Stimulated activated CD8-positive, alpha-beta memory T cell treated with anti-CD3 and anti-CD28 coated beads, Interleukin-15, amount 100 ng/mL, for 1 hour (primary cell): ENCODE data around the gene PARD3.
"Not testable (repeated sequence)": the region's sequence is repeated elsewhere in the genome, so short reads cannot be mapped to it uniquely, and the experiment has no call there.

ENCODE experiments used
- DNase-seq: peaks from one replicate; pipeline ENCODE4 v3.0.0-alpha.2; 2020; ENCODE audit warnings: low read depth

Gene PARD3

DNA sequence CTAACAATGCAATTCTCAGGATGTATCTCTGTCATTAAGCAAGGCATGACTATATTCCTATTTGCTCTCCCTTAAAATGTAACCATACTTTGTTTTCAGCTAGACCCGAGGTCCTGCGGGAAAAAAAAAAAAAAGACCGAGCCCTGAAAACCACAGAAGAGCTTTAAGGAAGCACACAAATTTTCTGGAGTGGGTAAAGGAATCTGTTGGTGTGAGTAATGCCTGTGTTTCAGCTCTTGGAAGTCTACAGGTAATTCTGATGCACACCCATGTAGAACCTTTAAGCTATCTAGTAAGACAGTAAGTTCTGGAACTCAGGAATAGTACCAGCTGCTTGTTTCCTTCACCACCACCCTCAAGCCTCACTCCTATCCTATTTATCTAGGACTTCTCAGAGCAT, 351.1 kb downstream of the PARD3 start:
- DNase-seq, result no peak

DNA sequence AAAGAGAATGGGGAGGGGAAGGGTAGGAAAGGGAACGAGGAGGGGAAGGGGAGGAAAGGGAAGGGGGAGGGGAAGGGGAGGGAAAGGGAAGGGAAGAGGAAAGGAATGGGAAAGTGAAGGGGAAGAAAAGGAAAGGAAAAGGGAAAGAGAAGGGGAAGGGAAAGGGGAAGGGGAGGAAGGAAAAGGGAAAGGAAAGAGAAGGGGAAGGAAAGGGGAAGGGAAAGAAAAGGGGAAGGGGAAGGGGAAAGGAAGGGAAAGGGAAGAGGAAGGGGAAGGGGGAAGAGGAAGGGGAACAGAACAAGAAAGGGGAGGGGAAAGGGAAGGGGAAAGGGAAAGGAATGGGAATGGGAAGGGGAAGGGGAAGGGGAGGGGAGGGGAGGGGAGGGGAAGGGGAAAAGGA, 352.1 kb downstream of the PARD3 start:
- no peak for DNase-seq

DNA sequence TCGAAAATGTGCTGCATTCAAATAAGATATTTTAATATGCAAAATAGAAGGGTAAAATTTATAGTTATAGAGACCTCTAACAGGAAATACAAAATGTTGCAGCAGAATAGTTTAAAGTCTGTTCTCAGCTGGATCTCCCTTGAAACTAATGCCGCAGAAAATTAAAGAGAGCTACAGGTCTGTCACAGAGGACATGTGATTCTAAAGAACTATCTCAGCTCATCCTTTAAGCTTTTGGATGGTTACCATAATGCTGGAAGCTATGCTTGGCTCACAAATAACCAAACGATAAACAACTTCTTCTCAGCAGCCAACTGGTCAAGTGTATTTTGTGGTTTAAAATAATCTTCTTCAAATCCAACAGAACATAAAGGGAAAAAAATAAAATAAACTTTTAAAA, 353.0 kb downstream of the PARD3 start:
- DNase-seq, result no peak

DNA sequence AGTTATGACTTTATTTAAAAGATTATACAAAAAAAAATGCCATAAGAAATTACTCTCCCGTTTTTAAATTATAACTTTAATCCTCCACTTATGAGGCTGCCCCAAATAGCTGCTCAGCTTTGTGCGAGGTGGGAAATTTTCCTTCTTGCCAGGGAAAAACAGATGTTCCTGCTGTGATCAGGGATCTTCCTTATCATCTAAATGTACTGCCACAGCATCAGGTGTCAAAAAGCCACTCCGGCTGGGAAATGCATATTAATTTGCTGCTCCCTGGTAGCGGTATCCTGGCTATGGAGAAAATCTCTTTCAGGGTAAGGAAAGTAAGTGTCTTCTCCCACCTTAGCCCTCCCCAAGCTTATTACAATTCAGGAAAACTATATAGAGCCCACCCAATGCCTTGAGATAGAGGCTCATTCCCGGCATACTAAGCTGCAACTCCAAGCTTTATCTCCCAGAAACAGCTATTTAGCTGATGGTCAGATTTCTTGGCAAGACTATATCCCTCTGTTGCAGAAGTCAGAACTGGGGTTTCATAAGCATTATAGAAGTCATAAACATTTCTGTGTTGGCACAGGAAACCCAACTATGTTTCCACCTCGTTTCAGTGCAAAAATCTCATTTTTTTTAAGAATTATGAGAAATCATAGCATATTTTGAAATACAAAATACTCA, 360.4 kb downstream of the PARD3 start:
- DNase-seq, result no peak

DNA sequence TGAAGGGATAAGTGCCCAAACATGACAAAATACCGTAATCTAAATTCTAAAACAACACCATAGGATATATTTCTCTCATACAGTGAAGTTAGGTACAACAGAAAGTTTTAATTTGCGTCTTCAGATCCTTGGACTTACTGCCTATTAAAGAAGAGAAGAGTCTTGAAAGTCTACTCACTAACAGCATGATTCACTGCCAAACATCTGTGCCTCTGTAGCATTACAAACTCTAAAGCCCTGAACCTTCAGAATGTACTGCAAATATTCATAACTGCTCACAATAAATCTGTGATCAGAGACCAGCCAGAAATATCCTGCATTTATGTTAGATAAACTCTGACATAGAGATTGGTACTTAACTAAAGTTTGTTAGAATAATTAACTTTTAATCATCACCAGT, 365.3 kb downstream of the PARD3 start:
- DNase-seq, result no peak

DNA sequence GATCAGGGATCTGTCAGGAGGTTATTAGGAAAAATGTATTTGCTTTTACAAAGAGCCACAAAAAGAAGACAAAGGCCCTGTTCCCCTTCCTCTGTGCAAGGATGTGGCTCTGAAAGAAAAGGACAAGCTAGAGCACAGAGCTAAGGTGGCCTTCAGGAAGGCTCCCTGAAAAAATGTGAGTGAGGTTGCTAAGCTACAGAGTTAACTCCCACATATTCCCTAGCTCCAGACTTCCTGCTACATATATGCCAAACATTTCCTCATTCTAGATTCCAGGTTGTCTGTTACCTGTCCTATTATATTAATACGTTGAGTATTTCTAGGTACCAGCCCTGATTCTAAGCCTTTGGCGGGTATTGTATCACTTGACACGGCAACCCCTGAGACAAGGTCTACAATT, 369.0 kb downstream of the PARD3 start:
- no peak for DNase-seq

DNA sequence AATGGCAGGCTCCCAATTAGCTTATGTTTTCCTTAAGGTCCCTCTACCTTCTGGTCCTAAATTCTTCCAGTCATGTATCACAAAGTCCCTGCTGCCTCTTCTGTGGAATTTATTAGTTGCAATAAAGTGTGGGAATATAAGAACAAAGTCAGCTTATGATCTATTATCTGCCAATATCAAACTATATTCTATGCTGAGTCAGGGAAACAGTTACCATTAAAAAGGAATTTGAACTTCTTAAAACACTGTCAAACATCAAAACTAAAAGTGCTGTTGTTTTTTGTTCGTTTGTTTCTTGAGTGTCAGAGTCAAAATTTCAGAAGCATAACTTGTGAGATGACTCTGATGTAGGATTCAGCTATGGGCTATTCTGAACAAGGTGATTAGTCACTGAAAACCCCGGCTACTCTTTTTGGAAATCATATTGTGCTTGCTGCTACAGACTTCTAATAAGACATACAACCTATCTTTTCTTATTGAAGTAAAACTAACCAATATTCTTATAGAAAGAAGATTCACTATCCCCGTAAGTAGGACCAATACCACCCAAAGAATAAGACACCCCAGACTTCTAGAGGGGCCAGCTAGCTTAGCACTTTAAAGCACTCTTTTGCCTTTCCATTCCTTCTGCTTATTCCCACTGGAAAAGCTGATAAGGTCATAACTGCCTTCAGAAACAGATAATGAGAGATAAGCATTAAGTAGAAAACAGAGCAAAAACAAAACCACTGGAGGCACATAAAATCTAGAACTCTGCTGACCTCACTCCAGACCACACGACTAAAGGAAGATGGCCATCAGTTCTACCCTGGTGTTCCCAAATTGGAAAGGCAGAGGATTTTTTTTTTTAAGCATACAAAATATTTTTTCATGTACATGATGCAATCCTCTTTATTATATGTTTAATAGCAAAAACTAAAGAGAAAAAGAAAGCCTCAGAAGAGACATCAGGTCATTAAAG, 370.6 kb downstream of the PARD3 start:
- DNase-seq, result no peak

DNA sequence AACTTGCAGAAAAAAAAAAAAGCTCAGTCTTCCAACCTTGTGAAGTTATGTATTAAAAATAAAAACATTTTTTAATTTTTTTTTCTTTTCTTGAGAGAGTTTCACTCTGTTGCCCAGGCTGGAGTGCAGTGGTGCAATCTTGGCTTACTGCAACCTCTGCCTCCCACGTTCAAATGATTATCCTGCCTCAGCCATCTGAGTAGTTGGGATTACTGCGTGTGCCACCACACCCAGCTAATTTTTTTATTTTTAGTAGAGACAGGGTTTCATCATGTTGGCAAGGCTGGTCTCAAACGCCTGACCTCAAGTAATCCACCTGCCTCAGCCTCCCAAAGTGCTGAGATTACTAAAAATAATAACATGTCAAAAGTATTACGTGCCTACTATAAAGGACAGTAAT, 375.7 kb downstream of the PARD3 start:
- DNase-seq, result not testable (repeated sequence)

DNA sequence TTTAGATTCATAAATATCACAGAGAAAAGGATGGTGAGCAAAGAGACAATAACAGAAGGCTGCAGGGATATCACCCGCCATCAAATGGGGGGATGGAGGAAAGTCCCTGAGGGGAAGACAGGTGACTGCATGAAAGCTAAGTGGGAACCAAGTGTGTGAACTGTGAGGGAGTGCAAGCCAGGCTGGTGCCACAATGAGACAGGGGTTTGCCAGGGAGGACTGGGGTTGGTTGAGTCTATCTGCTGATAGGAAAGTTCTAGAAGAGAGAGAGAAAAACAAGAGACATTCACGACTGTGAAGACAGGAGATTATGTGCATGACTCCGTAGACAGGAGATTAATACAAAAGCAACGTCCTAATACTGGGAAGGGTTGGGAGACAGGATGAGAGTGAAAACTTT, 376.4 kb downstream of the PARD3 start:
- DNase-seq, result no peak

DNA sequence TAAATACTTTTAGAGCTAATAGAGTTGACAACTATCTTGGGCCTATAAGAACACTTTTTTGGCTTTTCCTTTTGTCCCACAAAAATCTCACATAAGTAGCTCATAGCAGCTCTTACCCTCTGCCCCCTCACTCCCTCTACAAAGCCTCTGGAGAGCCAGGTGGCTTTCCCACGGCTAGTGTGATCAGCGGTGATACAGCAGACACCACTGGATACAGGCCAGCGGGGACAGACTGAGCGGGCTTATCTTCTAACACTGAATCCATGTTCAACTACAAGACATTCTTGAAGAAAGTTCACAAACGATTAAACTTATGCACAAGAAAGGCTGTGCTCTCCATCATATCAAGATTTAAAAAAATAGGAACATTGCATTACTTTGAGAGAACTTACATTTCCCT, 377.2 kb downstream of the PARD3 start:
- DNase-seq, result no peak

DNA sequence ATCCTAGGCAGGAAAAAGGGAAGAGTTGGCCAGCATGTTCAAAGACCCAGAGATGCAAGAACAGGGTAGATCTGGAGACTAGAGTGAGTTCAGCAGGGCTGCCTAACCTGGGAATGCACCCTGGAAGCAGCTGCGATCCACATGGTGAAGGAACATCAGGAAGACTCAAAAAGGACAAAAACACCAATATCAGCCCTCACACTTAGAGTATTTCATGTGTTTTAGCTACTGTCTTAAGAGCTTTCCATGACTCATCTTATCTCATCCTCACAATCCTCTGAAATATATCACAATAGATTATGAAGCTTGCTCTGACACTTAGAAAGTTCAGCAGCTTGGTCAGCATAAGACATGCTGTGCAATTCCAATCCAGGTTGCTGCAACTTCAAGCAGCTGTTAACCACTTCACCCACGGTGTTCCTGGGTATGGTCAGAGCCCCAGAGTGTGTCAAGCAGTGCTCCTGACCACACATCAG, 380.9 kb downstream of the PARD3 start:
- DNase-seq, result no peak

DNA sequence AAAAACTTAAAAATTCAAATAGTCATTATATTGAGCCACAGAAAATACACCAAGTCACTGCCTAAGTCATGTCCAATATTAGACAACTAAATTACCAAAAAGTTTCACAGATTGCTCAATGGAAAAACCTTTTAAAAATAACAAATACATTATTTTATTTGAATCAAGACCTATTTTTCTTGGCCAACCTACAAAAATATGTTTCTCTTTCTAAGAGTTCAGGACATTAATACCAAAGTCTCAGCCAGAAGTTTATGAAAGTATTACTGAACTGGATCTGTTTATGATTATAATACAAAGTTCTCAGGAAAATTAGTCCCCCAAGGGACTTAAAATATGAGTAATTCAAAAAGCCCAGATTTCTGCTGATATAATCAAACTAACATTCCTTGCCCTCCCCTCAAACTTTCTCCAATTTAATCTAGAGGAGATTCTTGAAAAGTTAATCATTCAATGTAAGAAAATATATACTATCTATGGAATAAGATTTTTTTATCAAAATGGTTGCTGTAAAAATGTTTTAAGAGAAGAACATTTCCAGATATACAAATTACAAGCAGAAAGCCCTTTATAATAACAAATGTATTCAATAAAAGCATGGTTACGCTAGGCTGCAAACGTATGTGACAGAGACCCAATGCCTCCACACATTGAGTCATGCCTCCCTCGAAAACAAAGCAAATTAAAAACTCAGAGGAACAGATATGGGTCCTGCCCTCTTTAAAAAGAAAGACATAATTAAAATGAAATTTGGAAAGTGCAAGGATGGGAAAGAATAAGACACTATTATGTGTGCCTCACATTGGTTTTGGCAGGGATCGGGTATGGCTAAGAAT, 381.6 kb downstream of the PARD3 start:
- no peak for DNase-seq

DNA sequence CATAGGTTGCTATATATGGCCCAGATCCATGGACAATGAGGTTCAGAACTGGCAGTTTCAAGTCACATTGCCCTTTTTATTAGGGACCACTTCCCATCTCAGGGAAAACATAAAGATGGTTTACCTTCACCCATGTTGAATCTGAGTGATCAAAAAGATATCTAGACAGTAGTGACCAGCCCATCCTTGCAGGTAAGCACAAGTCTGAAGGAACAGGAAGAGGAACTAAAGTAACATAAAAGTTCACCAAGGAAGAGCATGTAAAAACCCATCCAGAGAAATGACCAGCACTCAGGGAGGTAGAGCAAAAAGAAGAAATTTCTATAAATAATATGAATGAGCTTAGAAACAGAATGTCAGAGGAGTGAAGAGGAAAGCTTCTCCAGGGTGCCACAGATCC, 382.5 kb downstream of the PARD3 start:
- DNase-seq, result no peak

DNA sequence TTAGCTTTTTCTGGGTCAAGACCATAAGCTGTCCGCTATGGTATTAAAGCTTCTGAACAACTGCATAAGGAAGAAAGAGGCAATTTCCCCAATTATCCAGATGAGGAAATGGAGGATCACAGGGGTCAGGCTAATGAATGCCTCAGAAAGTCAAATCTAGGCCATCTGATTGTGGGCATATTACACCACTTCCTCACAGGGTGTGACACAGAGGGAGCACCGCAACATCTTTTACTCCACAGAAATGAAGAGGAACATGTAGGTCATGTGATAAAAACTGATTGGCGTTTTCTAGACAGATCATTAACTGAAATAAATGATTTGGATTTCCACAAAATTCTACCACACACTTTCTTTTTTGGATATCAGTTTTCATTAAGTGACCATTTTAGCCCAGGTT, 384.4 kb downstream of the PARD3 start:
- no peak for DNase-seq

DNA sequence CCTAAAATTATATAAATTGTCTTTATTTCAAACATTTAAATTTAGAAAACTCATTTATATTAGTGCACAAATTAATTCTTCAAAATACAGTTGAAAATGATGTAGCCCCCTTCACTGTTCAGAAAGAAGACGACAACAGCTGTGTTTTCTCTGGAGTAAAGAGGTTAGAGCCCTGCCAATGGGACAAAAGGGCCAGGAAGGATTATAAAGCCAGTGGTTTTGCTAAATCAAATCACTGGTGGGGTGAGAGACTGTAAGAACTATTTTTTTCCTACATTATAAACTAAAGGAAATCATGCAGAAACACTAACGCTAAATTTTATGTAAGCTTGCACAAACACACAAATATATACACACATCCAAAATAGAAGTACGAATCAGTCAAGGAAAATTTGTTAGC, 386.6 kb downstream of the PARD3 start:
- DNase-seq, result no peak

DNA sequence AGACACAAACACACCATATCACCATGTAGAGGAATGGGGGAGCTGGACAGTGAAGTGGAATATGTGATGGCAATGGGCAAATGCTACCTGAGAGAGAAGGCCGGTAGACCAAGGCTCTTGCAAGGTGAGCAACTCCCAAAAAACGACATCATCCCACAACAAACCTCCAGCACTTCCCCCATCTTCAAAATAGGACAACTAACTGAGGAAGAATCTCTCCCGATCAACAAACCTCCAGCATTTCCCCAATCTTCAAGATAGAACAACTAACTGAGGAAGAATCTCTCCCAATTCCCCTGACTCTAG, 387.2 kb downstream of the PARD3 start:
- no peak for DNase-seq

DNA sequence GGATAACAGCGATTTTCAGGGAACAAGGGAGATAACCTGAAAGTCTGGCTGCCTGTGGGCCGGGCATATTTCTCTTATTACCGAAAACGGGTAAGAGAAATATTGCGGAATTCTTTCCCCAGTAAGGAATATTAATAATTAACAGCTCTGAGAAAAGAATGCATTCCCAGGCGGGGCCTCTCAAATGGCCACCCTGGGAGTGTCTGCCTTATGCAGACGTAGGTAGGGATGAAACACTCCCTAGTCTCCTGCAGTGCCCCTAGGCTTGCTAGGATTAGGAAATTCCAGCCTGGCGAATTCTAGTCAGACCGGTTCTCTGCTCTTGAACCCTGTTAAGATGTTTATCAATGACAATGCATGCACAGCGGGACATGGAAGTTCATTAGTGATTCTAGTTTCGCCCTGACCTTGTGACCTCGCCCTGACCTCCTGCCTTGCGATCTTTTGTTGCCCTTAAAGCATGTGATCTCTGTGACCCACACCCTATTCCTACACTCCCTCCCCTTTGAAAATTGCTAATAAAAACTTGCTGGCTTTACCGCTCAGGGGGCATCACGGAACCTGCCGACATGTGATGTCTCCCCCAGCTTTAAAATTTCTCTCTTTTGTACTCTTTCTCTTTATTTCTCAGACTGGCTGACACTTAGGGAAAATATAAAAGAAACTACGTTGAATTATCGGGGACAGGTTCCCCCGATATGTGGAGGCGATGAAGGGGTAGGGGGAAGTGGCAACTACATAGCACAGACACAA, 387.8 kb downstream of the PARD3 start:
- not testable (repeated sequence) for DNase-seq

DNA sequence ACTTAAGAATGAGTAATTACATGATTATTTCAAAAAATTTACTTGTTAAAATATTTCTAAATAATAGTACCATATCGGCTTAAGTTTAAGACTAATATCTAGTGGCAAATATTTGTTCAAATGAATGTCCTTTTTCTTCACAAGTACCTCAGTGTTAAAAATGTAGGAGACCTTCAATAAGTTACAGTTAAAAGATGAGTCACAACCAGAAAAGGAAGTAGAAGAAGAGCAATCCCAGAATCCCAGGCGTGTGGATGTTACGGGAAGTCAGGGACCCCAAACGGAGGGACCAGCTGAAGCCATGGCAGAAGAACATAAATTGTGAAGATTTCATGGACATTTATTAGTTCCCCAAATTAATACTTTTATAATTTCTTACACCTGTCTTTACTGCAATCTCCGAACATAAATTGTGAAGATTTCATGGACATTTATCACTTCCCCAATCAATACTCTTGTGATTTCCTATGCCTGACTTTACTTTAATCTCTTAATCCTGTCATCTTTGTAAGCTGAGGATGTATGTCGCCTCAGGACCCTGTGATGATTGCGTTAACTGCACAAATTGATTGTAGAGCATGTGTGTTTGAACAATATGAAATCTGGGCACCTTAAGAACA, 388.4 kb downstream of the PARD3 start:
- not testable (repeated sequence) for DNase-seq

DNA sequence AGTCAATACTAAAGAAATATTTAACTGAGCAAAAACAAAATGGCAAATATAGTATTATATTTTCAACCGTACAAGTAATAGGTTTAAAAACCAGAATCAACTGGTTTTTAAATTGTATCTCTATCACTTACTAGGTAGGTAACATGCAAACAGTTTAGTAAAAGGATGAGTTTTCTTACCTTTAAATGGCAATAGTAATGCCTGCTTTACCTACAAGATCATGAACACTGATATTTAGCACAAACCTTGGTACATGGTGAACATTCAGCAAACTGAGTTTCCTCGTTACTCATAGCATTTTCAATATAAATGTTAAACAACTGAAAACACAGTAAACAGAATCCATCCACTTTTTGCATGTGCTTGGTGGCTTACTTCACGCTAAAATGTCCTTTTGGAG, 389.1 kb downstream of the PARD3 start:
- no peak for DNase-seq

DNA sequence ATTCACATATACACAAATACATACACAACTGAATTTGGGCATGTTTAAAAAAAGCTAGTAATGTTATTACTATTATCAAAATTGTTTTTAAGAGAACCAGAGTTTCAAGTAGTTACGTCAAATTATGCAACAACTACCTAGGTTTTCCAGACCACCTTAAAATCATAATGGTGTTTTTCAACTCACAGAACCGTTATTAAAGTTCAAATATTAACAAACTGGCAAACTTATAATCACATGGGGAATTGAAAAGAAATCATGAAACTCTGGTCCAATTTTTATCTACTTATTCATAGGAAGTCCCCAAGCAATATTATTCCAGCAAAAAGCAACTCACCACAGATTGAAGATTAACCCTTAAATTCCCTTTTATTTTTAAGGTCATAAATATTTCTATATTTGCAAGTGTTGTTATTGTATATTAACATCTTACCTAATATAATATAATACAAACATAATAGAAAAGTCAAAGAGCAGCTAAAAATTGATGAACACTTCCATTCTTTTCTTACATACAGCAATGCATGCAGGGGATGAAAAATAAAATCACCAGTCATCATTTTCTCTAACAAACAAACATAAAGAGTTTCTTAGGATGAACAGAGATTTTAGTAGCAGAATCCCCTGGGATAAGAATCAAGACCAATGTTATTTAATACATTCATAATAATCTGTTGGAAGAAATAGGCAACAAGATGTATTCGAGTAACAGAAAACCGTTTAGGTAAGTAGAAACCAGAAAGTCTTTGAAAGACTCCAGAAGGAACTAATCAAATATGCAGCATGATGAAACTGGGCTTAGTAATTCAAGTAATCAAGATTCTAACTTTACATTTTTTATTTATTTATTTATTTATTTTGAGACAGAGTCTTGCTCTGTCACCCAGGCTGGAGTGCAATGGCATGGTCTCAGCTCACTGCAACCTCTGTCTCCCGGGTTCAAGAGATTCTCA, 391.1 kb downstream of the PARD3 start:
- no peak for DNase-seq
